Left lung (tissue), 10 donors: Measurements from ENCODE around the gene SMCO4. TPM values are rescaled to one million over a fixed set of nuclear protein-coding genes. Genes with fewer than 3 reads are reported as not detected.

ENCODE experiments used
- ATAC-seq: fragments of 200-7000 bp; cut with Tn5 transposase; one replicate; pipeline ENCODE4 v1.9.1; 2020; ENCODE audit warnings: moderate library complexity
- DNase-seq, 4 donors: peaks; one replicate each; pipeline ENCODE4 v3.0.0-alpha.2; 2013 to 2020
- H3K27ac ChIP-seq, 2 donors: fragments of 200-600 bp; sonication (generic) in 1 of 2; one replicate each; pipeline versions ENCODE4 v1.5.0 to v1.8.0; 2020 to 2021
- H3K27me3 ChIP-seq, 2 donors: fragments of 200-600 bp; sonication (generic) in 1 of 2; one replicate each; pipeline versions ENCODE4 v1.5.0 to v1.8.0; 2020 to 2021
- H3K36me3 ChIP-seq, 2 donors: fragments of 200-600 bp; sonication (generic) in 1 of 2; one replicate each; pipeline versions ENCODE4 v1.5.0 to v1.8.0; 2020 to 2021
- H3K4me1 ChIP-seq, 2 donors: fragments of 200-600 bp; one replicate each; pipeline ENCODE4 v1.8.0; 2021
- H3K4me3 ChIP-seq, 2 donors: fragments of 200-600 bp; sonication (generic) in 1 of 2; one replicate each; pipeline versions ENCODE4 v1.5.0 to v1.8.0; 2020 to 2021; ENCODE audit warnings: mild to moderate bottlenecking in 1 of 2
- H3K9me3 ChIP-seq, 2 donors: fragments of 200-600 bp; sonication (generic) in 1 of 2; one replicate each; pipeline versions ENCODE4 v1.5.0 to v1.8.0; 2020 to 2021
- CTCF ChIP-seq, 2 donors: fragments of 200-600 bp; sonication (generic) in 1 of 2; IDR thresholded peaks; one replicate each; pipeline versions ENCODE4 v1.5.0 to v1.8.0; 2021; ENCODE audit warnings: antibody characterized with exemption in 2 of 2
- intact Hi-C, 2 donors: fragments of 100-400 bp; cut with DNase I; formaldehyde crosslinking; loops; one replicate each; pipeline versions ENCODE4 v1.11.2 to v1.14.2; 2022
- polyA plus RNA-seq, 6 donors: library from polyadenylated mRNA; unstranded; fragments of 120-200 nt; gene quantifications; one replicate each; pipeline ENCODE4 v1.2.1, GENCODE V29; 2013; ENCODE audit not compliant: insufficient read length in 6 of 6
- total RNA-seq, 2 donors: library from RNA; stranded (reverse); fragmentation: NEBNext Ultra II Directional; extraction: Animal tissue kit (Norgen Biotek cat#: 25700); gene quantifications; one replicate each; pipeline ENCODE4 v1.2.1, GENCODE V29; 2021
- donor health status: DM: no; HTN: yes; CAD: no.
- donor health status: DM: no; HTN: no; CAD: no.

The SMCO4 gene
- total and polyA plus RNA-seq, 8 donors, result 14.4 to 56.0 (median 18.5) TPM

- Histone ChIP-seq H3K36me3 (no peaks in the 10 kb centered on the region), H3K9me3 (peaks cover 0 to 4% of the 10 kb centered on the region in 2 donors), H3K4me1 (peaks cover 0 to 7% of the 10 kb centered on the region in 2 donors), H3K4me3 (no peak overlapping the region), H3K27me3 (no peaks in the 10 kb centered on the region), H3K27ac (no peak overlapping the region)
- intact Hi-C loops, result no loop called here
- ATAC-seq (no peak), DNase-seq (no peak)
- TF ChIP-seq CTCF (IDR thresholded peaks at IDR 0.05), result no peak
Measured at GRCh38 chr11:93510196-93510873, 32.9 kb downstream of the SMCO4 start.

GRCh38 chr11:93507517-93507916, 35.7 kb downstream of the SMCO4 start:
- H3K36me3 ChIP-seq, result no peaks in the 10 kb centered on the region
- ATAC-seq (no peak), DNase-seq (no peak)
- no peak for TF ChIP-seq CTCF (IDR thresholded peaks at IDR 0.05)
- peaks cover 0 to 4% of the 10 kb centered on the region in 2 donors for H3K9me3 ChIP-seq
- no peak overlapping the region for H3K4me3 ChIP-seq
- intact Hi-C loops, result no loop called here
- H3K4me1 ChIP-seq, result no peaks in the 10 kb centered on the region
- H3K27ac ChIP-seq, result no peak overlapping the region
- no peaks in the 10 kb centered on the region for H3K27me3 ChIP-seq

DNA sequence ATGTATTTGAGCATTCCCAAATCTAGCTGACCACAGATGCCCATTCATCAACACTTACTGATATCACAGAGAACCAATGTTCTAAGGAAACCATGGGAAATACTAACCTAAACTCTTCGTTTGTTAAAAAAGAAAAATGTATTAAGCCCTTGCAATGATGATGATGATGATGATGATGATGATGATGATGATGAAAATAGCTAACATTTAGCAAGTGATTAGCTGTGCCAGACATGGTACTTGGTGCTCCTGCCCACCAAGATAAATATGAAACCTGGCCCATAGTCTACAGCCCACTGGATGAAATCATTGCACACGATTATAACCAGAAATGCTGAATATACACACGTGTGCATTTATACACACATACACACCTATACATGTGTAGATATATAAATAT, 37.5 kb downstream of the SMCO4 start:
- no peak overlapping the region for H3K27ac ChIP-seq
- intact Hi-C loops, result no loop called here
- no peak for TF ChIP-seq CTCF (IDR thresholded peaks at IDR 0.05)
- H3K4me1 ChIP-seq, result no peaks in the 10 kb centered on the region
- no peak overlapping the region for H3K4me3 ChIP-seq
- DNase-seq (no peak), ATAC-seq (no peak)
- no peaks in the 10 kb centered on the region for H3K36me3 ChIP-seq
- no peaks in the 10 kb centered on the region for H3K27me3 ChIP-seq
- peaks cover 0 to 4% of the 10 kb centered on the region in 2 donors for H3K9me3 ChIP-seq

DNA sequence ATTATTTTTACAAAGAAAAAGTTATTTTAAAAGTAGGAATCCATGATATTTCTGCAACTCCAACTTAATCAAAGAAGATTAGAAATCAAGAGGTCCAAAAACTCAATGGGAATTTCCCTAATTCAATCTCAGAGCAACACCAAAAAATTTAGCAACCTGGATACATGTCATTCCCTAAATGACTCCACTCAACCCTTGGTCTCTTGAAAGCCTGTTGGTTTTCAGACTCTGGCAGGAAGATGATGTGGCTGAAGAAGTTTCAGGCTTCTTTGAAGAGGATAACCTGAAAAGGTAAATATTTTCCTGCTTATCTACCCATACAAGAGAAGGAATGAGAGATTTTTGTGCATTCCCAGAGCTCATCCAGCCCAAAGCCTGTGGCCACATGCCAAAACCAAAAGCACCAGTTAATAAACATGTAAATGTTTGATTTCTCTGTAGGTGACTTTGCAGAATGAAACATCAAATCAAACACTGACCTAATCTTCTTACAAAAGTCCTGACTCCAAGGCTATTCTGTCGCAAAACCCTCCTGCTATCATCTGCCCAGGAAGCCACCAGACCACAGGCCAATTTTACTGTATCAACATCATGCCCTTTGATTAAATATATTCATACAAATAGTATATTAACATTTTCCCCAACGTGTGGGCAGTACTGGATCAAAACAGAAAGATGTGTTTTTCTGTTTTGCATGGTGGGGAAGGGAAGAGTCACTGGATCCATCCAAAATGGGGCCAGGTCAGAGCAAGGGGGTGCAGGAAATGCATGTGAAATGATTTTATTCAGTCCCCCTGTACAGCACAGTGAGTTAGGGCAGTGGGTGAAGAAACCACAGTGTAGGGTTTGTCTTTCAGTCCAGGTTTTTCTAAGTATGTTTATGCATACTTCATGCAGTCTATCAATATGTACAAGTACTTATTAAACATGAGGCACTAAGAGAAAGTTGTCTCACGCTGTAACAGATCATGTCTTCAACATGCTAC, 38.8 kb downstream of the SMCO4 start:
- no peak overlapping the region for H3K4me3 ChIP-seq
- no peaks in the 10 kb centered on the region for H3K36me3 ChIP-seq
- H3K27me3 ChIP-seq, result no peaks in the 10 kb centered on the region
- no peak for TF ChIP-seq CTCF (IDR thresholded peaks at IDR 0.05)
- no peaks in the 10 kb centered on the region for H3K4me1 ChIP-seq
- DNase-seq (no peak), ATAC-seq (no peak)
- H3K27ac ChIP-seq, result no peak overlapping the region
- intact Hi-C loops, result no loop called here
- H3K9me3 ChIP-seq, result peaks cover 0 to 3% of the 10 kb centered on the region in 2 donors

GRCh38 chr11:93501856-93502255, 41.3 kb downstream of the SMCO4 start:
- ATAC-seq (no peak), DNase-seq (no peak)
- Histone ChIP-seq H3K4me3 (no peak overlapping the region), H3K36me3 (peaks cover 0 to 3% of the 10 kb centered on the region in 2 donors), H3K9me3 (no peaks in the 10 kb centered on the region), H3K27ac (no peak overlapping the region), H3K27me3 (no peaks in the 10 kb centered on the region), H3K4me1 (peaks cover 0 to 12% of the 10 kb centered on the region in 2 donors)
- no peak for TF ChIP-seq CTCF (IDR thresholded peaks at IDR 0.05)
- intact Hi-C loops, result no loop called here
